ENCODE data around the gene KRTAP10-4.
"Not testable (repeated sequence)": the region's sequence is repeated elsewhere in the genome, so short reads cannot be mapped to it uniquely, and the experiment has no call there.

Gene KRTAP10-4

GRCh38 chr21:44578371-44579055, 5.0 kb downstream of the KRTAP10-4 start:
- DNase-seq: no peak

DNA sequence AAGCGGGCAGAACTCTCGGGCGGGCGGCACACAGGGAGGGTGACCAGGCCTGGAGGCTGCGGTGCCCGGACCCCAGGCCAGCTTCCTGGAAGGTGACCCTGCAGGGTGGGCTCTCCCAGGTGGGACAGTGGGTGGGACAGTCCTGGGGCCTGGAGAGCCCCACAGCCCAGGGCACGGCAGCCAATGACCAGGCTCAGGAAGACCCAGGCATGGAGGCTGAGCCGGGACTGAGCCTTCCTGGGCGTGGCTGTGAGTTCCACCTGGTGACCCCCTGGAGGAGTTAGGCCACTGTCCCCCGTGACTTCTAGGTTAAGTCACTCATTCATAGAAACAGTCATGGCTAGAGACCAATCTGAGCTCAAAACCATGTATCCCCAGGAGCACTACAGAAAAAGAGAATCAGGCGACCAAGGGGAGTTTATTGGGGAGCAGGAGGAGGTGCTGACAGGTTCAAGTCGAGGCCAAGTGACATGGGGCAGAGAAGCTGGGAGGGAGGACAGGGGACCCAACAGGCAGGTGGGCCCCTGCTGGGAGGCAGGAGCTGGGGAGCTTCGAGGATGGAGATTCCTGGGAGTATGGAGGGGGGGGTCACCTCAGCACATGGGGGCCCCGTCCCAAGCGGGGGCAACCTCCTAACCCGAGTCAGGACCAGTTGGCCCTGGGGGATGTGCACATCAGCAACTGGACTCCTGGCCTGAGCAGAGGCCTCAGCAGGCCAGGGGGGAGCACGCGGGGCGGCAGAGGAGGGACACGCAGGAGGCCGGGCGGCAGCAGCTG, 5.7 kb downstream of the KRTAP10-4 start:
- no peak for DNase-seq

DNA sequence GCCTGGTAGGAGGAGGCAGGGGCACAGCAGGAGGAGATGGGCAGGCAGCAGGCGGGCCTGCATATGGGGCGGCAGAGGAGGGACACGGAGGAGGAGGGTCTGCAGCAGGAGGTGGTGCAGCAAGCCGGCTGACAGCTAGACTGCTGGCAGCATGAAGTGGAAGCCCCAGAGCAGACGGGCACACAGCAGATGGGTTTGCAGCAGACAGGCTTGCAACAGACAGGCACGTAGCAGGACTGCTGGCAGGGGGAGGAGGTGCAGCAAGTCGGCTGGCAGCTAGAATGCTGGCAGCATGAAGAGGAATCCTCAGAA, 6.3 kb downstream of the KRTAP10-4 start:
- DNase-seq: no peak

DNA sequence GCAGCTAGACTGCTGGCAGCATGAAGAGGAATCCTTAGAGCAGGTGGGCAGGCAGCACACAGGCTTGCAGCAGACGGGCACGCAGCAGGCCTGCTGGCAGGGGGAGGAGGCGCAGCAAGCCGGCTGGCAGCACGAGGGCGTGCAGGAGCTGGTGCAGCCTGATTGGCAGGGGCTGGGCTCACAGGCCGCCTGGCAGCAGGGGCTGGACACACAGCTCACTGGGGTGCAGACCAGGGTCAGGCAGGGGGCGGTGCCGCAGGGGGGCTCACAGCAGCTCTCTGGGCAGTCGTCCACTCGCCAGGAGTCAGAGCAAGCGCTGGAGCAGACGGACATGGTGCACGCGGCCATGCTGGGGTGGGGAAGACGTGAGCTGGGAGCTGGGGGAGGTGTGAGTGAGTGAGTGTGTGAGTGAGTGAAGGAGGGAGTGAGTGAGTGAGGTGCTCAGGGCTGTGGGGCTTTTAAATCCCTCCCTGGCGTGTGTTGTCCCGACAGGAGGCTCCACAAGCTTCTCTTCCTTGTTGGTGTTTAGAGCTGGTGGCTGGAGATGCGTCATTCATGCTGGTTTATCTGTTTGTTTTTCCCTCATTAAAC, 6.8 kb downstream of the KRTAP10-4 start, which contains the start of gene KRTAP10-5:
TSS of gene KRTAP10-5 (minus strand) at position 374 of the 591 bp plus-strand sequence. CDS start at position 348, 26 bp downstream.
- not testable (repeated sequence) for DNase-seq

DNA sequence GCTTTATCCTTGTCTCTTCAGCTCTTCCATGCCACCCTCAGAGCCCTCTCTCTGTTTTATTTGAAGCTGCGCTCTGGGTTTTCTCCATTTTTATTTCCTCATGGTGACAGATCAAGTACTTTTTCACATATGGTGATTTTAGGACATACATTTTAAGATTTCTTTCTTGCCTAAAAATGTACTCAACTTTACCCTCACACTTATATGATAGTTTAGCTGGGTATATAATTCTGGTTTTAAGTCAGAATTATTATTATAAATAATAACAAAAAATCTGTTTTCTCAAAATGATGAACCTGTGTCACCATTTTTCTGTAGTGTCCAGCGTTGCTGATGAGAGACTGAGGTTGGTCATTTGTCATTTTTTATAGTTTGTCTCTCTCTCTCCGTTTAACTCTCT, 7.6 kb downstream of the KRTAP10-4 start:
- no peak for DNase-seq

DNA sequence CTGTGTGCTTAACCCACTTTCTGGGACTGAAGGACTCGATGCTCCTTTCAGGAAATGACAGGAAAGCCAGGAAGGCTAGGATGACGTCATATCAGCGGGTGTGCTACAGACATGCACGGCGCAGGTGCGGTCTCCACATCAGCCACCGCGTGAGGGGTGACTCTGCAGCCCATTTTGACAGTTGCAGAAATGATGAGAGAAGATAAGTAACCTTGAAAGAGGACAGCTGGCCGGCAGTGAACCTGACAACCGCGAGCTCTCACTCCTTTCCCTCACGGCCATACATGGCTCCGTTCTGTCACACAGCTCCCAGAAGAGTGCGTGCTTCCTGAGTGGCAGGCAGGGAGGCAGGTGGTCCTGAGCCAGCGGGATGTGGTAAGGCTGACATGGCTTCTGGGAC, 8.5 kb downstream of the KRTAP10-4 start:
- no peak for DNase-seq

GRCh38 chr21:44583089-44583799, 9.7 kb downstream of the KRTAP10-4 start:
- peak in 1 of 58 donors; percentile 6 for DNase-seq

DNA sequence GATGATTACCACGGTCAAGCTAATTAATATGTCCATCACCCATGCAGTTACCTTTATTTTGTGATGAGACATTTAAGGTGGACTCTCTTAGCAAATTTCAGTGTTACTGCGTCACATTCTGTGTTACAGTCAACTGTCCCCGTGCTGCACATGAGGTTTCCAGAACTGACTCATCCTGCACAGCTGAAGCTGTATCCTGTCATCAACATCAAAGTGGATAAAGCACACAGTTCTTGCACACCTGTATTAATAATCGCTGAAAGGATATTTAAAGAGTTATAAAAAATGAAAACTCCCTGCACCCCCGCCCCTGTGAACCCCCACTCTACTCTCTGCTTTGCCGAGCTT, 10.2 kb downstream of the KRTAP10-4 start:
- no peak for DNase-seq

- no peak for DNase-seq
Measured at GRCh38 chr21:44585892-44586291, 12.4 kb downstream of the KRTAP10-4 start.

GRCh38 chr21:44589094-44589493, 15.6 kb downstream of the KRTAP10-4 start:
- no peak for DNase-seq

- DNase-seq: no peak
Measured at GRCh38 chr21:44589586-44590305, 16.2 kb downstream of the KRTAP10-4 start.

DNA sequence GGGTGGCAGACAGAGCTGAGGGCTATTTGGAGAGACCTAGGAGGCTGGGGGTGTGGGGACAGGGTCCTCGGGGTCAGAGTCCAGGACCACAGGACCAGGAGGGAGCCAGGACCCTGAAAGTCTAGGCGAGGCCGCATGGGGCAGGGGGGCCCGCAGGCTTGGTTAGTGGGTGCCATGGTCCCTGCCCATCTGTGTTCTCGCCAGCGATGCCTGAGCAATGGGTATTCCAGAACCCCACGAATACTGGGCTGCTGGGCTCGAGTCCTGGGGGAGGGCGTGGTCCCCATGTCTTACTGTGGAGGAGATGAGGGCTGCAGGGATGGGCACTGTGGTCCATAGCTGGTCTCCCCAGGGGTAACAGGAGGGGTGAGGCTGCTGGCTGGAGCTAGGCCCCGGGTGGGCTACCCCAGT, 16.8 kb downstream of the KRTAP10-4 start:
- DNase-seq: no peak

DNA sequence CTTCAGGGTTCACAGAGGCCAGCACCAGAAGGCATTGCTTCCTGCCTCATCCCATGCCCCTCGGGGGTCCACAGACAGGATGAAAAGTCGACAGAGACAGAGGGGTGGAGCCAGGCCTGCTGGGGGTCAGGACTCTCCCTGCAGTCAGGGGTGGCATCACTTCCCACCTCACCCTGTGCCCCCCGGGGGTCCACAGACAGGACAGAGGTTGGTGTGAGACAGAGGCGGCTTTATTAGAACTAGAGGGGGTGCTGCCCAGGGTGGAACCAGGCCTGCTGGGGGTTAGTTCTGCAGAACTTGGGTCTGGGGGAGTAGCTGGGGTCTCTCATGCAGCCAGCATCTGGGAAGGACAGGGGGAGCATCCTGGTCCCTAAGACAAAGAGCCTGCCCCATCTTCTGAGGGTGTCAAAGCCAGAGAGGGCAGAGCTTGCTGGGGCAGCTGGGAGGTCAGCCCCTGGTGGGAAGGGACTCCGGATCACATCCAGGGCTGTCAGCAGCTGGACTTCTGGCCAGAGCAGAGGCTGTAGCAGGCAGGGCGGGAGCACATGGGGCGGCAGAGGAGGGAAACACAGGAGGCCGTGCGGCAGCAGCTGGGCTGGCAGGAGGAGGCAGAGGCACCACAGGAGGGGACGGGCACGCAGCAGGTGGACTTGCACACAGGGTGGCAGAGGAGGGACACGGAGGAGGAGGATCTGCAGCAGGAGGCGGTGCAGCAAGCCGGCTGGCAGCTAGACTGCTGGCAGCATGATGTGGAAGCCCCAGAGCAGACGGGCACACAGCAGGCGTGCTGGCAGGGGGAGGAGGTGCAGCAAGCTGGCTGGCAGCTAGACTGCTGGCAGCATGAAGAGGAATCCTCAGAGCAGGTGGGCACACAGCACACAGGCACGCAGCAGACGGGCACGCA, 17.6 kb downstream of the KRTAP10-4 start:
- DNase-seq: not testable (repeated sequence)

- not testable (repeated sequence) for DNase-seq
Measured at GRCh38 chr21:44591801-44592130, 18.2 kb downstream of the KRTAP10-4 start.

DNA sequence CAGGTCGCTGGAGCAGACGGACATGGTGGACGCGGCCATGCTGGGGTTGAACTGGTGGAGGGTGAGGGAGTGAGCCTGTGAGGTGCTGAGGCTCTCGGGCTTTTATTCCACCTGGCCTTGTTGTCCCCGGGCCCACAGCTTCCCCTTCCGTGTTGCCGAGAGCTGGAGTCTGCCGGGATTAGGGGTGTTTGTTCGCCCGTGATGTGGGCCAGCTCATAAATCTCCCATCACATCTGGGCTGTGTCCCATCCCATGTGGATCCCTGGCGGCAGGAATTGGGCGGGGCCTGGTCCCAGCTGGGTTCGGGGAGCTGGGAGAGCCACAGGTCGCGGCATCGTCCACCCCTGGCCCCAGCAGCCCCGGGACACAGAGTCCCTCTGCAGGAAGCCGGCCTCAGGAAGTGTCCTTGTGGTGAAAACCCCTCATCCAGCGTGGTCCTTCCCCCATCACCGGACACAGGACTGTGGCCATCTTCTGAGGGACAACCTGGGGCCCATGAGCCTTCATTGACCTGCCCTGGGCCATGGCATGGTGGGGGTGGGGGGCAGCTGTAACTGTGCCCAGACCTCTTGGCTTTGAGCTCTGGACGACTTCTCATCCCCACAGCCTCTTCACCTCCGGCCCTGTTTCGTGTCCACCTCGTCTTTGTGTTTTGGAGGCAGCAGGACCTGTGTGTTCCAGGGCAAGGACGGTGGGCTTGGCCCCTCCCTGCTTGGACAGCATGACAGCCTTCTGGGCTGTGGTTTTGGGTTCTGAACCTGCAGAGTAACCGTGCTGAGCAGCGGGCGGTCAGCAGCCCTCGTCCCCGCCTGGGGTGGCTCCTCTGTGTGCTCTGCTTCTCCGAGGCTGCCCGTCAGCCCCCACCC, 19.1 kb downstream of the KRTAP10-4 start, which contains the start of gene KRTAP10-6:
TSS of gene KRTAP10-6 (minus strand) at position 60 of the 866 bp plus-strand sequence. CDS start at position 39, 21 bp downstream.
- DNase-seq: no peak

DNA sequence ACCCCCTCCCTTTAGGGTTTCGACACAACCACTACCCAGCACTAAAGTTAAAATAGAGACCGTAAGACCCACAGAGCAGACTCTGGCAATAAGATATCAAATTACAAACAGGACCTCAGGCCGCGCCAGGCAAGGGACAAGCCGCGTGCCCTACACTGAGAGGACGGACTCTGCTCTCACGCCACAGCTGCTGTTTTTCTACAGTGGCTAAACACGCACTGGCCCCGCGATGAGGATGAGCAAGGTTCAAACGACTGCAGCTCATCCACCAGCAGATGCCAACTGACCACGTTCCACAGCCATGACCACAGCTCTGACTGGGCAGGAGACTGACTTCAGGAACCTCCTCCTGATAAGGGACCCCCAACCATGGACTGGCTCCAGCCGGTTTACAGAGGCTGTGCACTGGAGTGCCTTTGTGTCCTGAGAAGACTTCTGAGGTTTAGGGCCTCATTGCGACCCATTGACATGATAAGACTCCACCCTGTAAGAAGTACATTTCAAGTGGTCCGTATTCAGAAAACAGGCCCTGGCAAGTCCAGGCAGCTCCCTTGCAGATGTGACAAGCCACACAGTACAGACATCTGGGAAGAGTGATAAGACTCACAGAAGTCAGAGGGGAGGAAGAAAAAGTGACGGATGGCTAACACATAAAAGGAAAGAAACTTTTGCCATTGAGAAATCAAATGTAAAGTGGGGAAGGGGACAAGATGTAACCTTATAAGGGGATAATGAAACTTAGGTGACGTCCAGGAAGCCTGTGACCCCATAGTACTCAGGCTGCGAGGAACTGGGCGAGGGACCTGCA, 20.3 kb downstream of the KRTAP10-4 start:
- DNase-seq: no peak

DNA sequence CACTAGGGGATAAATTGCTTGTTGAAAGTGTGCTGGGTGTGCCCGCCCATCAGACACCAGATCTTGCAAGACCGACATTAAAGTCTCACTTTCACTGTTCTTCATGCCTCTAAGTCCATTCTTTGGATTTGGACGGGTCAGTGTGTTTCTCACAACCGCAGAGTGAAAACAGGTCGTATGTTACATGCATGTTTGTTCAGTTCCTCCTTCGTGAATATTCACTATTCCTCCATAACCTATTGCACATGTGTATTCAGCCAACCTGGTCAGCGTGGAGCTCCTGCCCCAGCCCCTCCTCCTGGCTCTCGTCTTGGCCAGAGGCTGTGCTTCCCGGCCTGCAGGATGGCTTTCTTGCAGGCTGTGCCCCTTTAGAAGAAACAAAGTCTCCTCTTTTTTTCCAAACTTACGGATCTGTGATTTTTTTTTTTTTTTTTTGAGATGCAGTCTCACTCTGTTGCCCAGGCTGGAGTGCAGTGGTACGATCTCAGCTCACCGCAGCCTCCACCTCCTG, 20.9 kb downstream of the KRTAP10-4 start:
- no peak for DNase-seq

GRCh38 chr21:44595524-44595923, 22.0 kb downstream of the KRTAP10-4 start:
- DNase-seq: no peak
